Gastroesophageal sphincter (tissue), 3 donors: Measurements from ENCODE around the gene FOXD2.

Source experiments
- CTCF ChIP-seq, 4 experiments: fragments of 200-600 bp in 2 of 4; fragments of 450-650 bp in 2 of 4; sonication (generic) in 1 of 4; IDR thresholded peaks; one replicate each; pipeline ENCODE4 v1.5.1; 2017 to 2019; ENCODE audit warnings: antibody characterized with exemption in 4 of 4, mild to moderate bottlenecking in 2 of 4, moderate library complexity in 2 of 4
- POLR2A ChIP-seq, 2 donors: fragments of 450-650 bp; IDR thresholded peaks; one replicate each; pipeline ENCODE4 v1.6.1; 2017; ENCODE audit warnings: antibody characterized with exemption in 2 of 2, mild to moderate bottlenecking in 2 of 2, moderate library complexity in 1 of 2
- POLR2AphosphoS5 ChIP-seq: sonication (generic); formaldehyde crosslinking; IDR thresholded peaks from one replicate; pipeline ENCODE4 v1.6.1; 2017; ENCODE audit warnings: antibody characterized with exemption

DNA sequence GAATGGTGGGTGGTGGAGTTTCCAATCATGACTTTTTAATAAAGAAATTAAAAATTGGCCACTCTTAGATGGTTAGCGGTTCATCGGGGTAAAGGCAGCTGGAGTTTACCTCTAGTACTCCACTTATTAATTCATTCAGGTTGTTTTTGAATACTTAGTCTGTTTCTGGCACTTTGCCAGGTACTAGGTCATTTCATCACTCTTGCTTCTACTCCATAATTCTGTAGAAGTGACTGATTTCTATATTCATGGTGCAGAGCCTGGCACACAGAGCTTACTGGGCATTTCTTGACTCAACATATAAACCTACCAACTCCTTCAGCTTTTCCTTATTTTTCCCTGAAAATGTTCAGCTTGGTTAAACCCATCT, 31.5 kb downstream of the FOXD2 start:
- TF ChIP-seq CTCF (IDR thresholded peaks at IDR 0.05) (no peak), POLR2A (IDR thresholded peaks at IDR 0.05) (no peak), POLR2AphosphoS5 (no peak)
